GM13977 (cell line): Measurements from ENCODE around the gene GPR85.
"Not testable (repeated sequence)": the region's sequence is repeated elsewhere in the genome, so short reads cannot be mapped to it uniquely, and the experiment has no call there.

Experiments
- DNase-seq: peaks from one replicate; pipeline ENCODE4 v3.0.0; 2012; ENCODE audit warnings: low spot score
- CTCF ChIP-seq: IDR thresholded peaks from 2 replicates; pipeline ENCODE4 v1.5.1; 2012; ENCODE audit warnings: mild to moderate bottlenecking, control low read depth; ENCODE audit not compliant: insufficient read depth; ENCODE audit errors: extremely low read depth, missing control alignments
- in situ Hi-C: fragments of 300-500 bp; cut with MboI; formaldehyde crosslinking; loops from one replicate; pipeline ENCODE4 v1.12.0; 2022; ENCODE audit warnings: low sequenced_read_pairs, low pct_unique_long_range_greater_than_20kb, mixed read lengths, inconsistent platforms; ENCODE audit not compliant: unreplicated experiment

Gene GPR85

GRCh38 chr7:113062499-113062898 is 24.1 kb downstream of the GPR85 start:
- in situ Hi-C loops: no loop called here
- TF ChIP-seq CTCF: no peak
- no peak for DNase-seq

- DNase-seq: no peak
- in situ Hi-C loops: no loop called here
- TF ChIP-seq CTCF: no peak
Observed at GRCh38 chr7:113060100-113060499, 26.5 kb downstream of the GPR85 start.

GRCh38 chr7:113054938-113055337 is 31.7 kb downstream of the GPR85 start:
- in situ Hi-C loops: no loop called here
- DNase-seq: no peak
- no peak for TF ChIP-seq CTCF

- in situ Hi-C loops, DNase-seq: not testable (repeated sequence)
Observed at GRCh38 chr7:113054272-113054671, 32.4 kb downstream of the GPR85 start.

GRCh38 chr7:113049221-113049620 is 37.4 kb downstream of the GPR85 start:
- in situ Hi-C loops, DNase-seq: not testable (repeated sequence)

GRCh38 chr7:113046453-113046852 is 40.2 kb downstream of the GPR85 start:
- in situ Hi-C loops: no loop called here
- TF ChIP-seq CTCF: no peak
- DNase-seq: no peak

GRCh38 chr7:113045379-113045778 is 41.2 kb downstream of the GPR85 start:
- no peak for TF ChIP-seq CTCF
- in situ Hi-C loops: no loop called here
- no peak for DNase-seq

- TF ChIP-seq CTCF: no peak
- no peak for DNase-seq
- in situ Hi-C loops: no loop called here
Observed at GRCh38 chr7:113044394-113044793, 42.2 kb downstream of the GPR85 start.
